ENCODE data around the gene VCAN. TPM values are rescaled to one million over a fixed set of nuclear protein-coding genes. Genes with fewer than 3 reads are reported as not detected.

VCAN gene
- total RNA-seq, 1 donor from 2014 or later = not detected

DNA sequence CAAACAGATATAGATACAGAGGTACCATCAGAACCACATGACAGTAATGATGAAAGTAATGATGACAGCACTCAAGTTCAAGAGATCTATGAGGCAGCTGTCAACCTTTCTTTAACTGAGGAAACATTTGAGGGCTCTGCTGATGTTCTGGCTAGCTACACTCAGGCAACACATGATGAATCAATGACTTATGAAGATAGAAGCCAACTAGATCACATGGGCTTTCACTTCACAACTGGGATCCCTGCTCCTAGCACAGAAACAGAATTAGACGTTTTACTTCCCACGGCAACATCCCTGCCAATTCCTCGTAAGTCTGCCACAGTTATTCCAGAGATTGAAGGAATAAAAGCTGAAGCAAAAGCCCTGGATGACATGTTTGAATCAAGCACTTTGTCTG, 69.2 kb downstream of the VCAN start:
- peaks cover 5% of the 10 kb centered on the region for H3K27me3 Mint-ChIP-seq
- H3K36me3 Mint-ChIP-seq (ENCODE audit: low read depth) = no peaks in the 10 kb centered on the region
- H3K27ac Mint-ChIP-seq = no peak overlapping the region
- DNase-seq = no peak
- H3K4me3 Mint-ChIP-seq = no peak overlapping the region
- intact Hi-C loops (cut with micrococcal nuclease) = no loop called here
- H3K4me1 Mint-ChIP-seq = peaks cover 7% of the 10 kb centered on the region
- H3K9me3 Mint-ChIP-seq = peaks cover 14% of the 10 kb centered on the region

DNA sequence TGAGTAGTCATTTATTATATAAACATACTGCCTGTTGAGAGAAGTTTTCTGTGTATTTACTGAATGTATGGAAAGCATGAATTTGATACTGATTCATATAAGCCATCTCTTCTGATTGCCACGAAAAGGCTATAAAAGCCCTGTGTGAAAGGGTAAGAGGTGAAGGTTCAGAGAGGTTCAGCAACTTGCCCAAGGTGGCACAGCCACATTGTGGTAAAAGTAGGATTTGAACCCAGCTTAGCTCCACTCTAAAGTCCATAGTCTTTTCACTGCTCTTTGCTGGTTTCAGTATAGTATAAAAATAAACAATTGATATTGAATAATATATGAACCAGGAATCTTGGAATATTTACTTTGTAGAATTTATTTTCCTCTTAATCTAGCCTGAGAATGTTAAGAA, 71.3 kb downstream of the VCAN start:
- Mint-ChIP-seq H3K36me3 (ENCODE audit: low read depth) (no peaks in the 10 kb centered on the region), H3K9me3 (peaks cover 8% of the 10 kb centered on the region), H3K27me3 (peaks cover 2% of the 10 kb centered on the region), H3K4me1 (peaks cover 7% of the 10 kb centered on the region), H3K27ac (no peak overlapping the region), H3K4me3 (no peak overlapping the region)
- intact Hi-C loops (cut with micrococcal nuclease) = no loop called here
- DNase-seq = no peak

DNA sequence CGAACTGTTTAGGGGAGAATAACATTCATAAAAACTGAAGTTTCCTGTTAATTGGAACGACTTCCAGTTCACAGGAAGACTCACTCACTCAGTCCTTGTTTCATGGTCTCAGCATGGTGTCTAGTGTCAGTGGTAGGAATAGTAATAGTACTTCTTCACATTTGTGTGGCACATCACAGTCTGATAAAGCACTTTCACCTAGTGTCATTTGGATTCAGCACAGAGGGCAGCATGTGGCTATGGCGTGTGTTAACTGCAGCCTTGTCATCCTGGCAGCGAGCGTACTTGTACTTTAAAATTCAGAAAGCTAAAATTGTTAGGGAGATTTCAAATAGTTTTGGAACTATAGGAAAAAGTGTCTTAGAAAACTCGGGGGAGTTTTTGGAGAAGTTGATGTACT, 72.4 kb downstream of the VCAN start:
- Mint-ChIP-seq H3K4me3 (no peak overlapping the region), H3K9me3 (peaks cover 6% of the 10 kb centered on the region), H3K27me3 (peaks cover 5% of the 10 kb centered on the region), H3K36me3 (ENCODE audit: low read depth) (no peaks in the 10 kb centered on the region), H3K4me1 (peaks cover 7% of the 10 kb centered on the region), H3K27ac (no peak overlapping the region)
- no peak for DNase-seq
- intact Hi-C loops (cut with micrococcal nuclease) = no loop called here

DNA sequence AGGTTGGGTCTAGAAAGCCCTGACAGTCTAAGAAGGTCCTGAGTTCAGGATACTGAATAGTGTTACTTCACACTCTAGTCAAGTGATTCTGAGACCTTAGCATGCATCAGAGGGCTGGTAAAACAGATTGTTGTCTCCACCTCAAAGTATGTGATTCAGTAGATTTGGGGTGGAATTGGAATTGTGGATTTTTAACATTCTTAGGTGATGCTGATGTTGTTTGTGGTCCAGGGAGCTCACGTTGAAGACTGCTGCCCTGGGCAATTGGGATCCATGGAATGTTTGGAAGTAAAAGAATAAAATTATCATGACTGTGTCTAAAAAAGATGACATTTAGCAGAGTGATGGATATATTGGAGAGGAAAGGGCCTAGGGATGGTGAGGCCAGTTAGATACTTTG, 75.6 kb downstream of the VCAN start:
- Mint-ChIP-seq H3K9me3 (no peaks in the 10 kb centered on the region), H3K36me3 (ENCODE audit: low read depth) (no peaks in the 10 kb centered on the region), H3K27me3 (peaks cover 8% of the 10 kb centered on the region), H3K4me3 (no peak overlapping the region), H3K4me1 (no peaks in the 10 kb centered on the region), H3K27ac (no peak overlapping the region)
- no peak for DNase-seq
- intact Hi-C loops (cut with micrococcal nuclease) = no loop called here

- no peaks in the 10 kb centered on the region for H3K9me3 Mint-ChIP-seq
- DNase-seq = no peak
- no peak overlapping the region for H3K4me3 Mint-ChIP-seq
- intact Hi-C loops (cut with micrococcal nuclease) = no loop called here
- no peaks in the 10 kb centered on the region for H3K4me1 Mint-ChIP-seq
- no peak overlapping the region for H3K27ac Mint-ChIP-seq
- no peaks in the 10 kb centered on the region for H3K36me3 Mint-ChIP-seq (ENCODE audit: low read depth)
- peaks cover 8% of the 10 kb centered on the region for H3K27me3 Mint-ChIP-seq
Observed at GRCh38 chr5:83547889-83548288, 76.3 kb downstream of the VCAN start.

GRCh38 chr5:83548581-83548980, 77.0 kb downstream of the VCAN start:
- no peaks in the 10 kb centered on the region for H3K9me3 Mint-ChIP-seq
- H3K4me1 Mint-ChIP-seq = no peaks in the 10 kb centered on the region
- no peaks in the 10 kb centered on the region for H3K36me3 Mint-ChIP-seq (ENCODE audit: low read depth)
- peaks cover 8% of the 10 kb centered on the region for H3K27me3 Mint-ChIP-seq
- H3K4me3 Mint-ChIP-seq = no peak overlapping the region
- no peak for DNase-seq
- intact Hi-C loops (cut with micrococcal nuclease) = no loop called here
- no peak overlapping the region for H3K27ac Mint-ChIP-seq

DNA sequence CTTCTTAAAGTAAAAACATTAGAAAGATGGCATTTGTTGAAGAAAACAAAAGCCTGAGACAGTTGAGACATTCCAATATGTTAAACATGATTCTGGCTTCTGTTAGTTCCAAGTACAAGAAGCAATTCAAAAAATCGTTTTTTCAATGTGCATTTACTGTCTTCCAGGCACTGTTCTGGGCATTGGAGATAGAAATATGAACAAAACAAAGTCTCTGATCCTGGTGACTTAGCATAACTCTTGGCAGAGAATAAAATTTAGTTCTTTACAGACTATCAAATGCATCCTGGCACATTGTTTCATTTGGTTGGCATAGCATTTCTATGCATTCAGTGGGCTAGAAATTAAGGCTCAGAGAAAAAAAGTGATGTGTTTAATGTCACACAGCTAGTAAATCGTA, 77.5 kb downstream of the VCAN start:
- H3K4me1 Mint-ChIP-seq = no peaks in the 10 kb centered on the region
- intact Hi-C loops (cut with micrococcal nuclease) = no loop called here

DNA sequence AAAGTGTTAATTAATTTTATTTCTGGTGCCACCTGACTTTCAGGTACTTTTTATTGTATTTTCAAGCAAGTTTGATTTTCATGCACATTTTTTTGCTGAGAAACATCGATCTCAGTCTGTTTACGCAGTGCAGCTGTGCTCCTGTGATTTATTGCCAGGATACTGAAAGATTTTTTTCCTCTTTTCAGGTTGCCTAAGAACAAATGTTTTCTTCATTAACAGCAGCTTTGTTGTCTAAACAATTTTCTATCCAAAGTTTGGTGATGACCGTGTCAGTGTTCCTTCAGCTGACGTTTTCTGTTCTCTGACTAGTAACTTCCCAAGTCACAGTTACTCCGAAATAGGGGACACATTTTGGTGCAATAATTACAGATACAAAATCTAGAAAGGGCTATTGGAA, 78.1 kb downstream of the VCAN start:
- intact Hi-C loops (cut with micrococcal nuclease) = no loop called here
- Mint-ChIP-seq H3K4me3 (no peak overlapping the region), H3K36me3 (ENCODE audit: low read depth) (no peaks in the 10 kb centered on the region), H3K9me3 (no peaks in the 10 kb centered on the region), H3K4me1 (no peaks in the 10 kb centered on the region), H3K27me3 (peaks cover 6% of the 10 kb centered on the region), H3K27ac (no peak overlapping the region)
- no peak for DNase-seq

More for the DNA sequence above, 77.5 kb downstream of the VCAN start:
- no peak overlapping the region for H3K4me3 Mint-ChIP-seq
- peaks cover 6% of the 10 kb centered on the region for H3K27me3 Mint-ChIP-seq
- no peaks in the 10 kb centered on the region for H3K36me3 Mint-ChIP-seq (ENCODE audit: low read depth)
- DNase-seq = no peak
- H3K27ac Mint-ChIP-seq = no peak overlapping the region
- no peaks in the 10 kb centered on the region for H3K9me3 Mint-ChIP-seq

GRCh38 chr5:83551821-83552220, 80.3 kb downstream of the VCAN start:
- DNase-seq = no peak
- Mint-ChIP-seq H3K4me1 (no peaks in the 10 kb centered on the region), H3K4me3 (no peak overlapping the region), H3K36me3 (ENCODE audit: low read depth) (no peaks in the 10 kb centered on the region), H3K27me3 (peaks cover 6% of the 10 kb centered on the region), H3K9me3 (no peaks in the 10 kb centered on the region), H3K27ac (no peak overlapping the region)
- intact Hi-C loops (cut with micrococcal nuclease) = no loop called here

- Mint-ChIP-seq H3K27ac (no peak overlapping the region), H3K27me3 (peaks cover 7% of the 10 kb centered on the region), H3K9me3 (no peaks in the 10 kb centered on the region), H3K36me3 (ENCODE audit: low read depth) (no peaks in the 10 kb centered on the region), H3K4me1 (no peaks in the 10 kb centered on the region), H3K4me3 (no peak overlapping the region)
- DNase-seq = no peak
- intact Hi-C loops (cut with micrococcal nuclease) = no loop called here
Observed at GRCh38 chr5:83552275-83552674, 80.7 kb downstream of the VCAN start.

DNA sequence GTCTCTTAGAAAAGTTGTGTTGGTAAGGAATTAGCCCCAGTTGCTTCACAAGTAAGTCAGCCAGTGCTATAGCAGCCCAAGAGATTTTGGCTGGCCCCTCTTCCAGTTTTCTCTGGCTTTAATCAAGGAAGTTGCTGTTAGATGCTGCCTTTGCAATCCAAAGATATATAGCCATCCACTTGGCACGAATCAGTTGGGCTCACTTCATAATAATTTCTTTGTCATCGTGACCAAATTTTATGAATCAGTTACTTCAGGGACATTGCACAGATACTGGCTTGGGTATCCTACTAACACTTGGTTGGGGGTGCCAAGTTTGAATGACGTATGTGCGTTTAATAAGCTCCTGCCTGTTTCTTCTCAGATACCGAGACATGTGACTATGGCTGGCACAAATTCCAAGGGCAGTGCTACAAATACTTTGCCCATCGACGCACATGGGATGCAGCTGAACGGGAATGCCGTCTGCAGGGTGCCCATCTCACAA, 81.5 kb downstream of the VCAN start:
- Mint-ChIP-seq H3K4me3 (no peak overlapping the region), H3K27me3 (peaks cover 7% of the 10 kb centered on the region), H3K27ac (no peak overlapping the region), H3K4me1 (no peaks in the 10 kb centered on the region), H3K36me3 (ENCODE audit: low read depth) (no peaks in the 10 kb centered on the region), H3K9me3 (no peaks in the 10 kb centered on the region)
- intact Hi-C loops (cut with micrococcal nuclease) = no loop called here
- DNase-seq = no peak

GRCh38 chr5:83554133-83554532, 82.6 kb downstream of the VCAN start:
- Mint-ChIP-seq H3K9me3 (no peaks in the 10 kb centered on the region), H3K4me3 (no peak overlapping the region), H3K27ac (no peak overlapping the region), H3K27me3 (peaks cover 5% of the 10 kb centered on the region), H3K36me3 (ENCODE audit: low read depth) (no peaks in the 10 kb centered on the region), H3K4me1 (no peaks in the 10 kb centered on the region)
- DNase-seq = no peak
- intact Hi-C loops (cut with micrococcal nuclease) = no loop called here

- Mint-ChIP-seq H3K9me3 (no peaks in the 10 kb centered on the region), H3K27ac (no peak overlapping the region), H3K4me1 (no peaks in the 10 kb centered on the region), H3K4me3 (no peak overlapping the region), H3K36me3 (ENCODE audit: low read depth) (no peaks in the 10 kb centered on the region), H3K27me3 (peaks cover 7% of the 10 kb centered on the region)
- intact Hi-C loops (cut with micrococcal nuclease) = no loop called here
- no peak for DNase-seq
Observed at GRCh38 chr5:83554686-83555085, 83.1 kb downstream of the VCAN start.

DNA sequence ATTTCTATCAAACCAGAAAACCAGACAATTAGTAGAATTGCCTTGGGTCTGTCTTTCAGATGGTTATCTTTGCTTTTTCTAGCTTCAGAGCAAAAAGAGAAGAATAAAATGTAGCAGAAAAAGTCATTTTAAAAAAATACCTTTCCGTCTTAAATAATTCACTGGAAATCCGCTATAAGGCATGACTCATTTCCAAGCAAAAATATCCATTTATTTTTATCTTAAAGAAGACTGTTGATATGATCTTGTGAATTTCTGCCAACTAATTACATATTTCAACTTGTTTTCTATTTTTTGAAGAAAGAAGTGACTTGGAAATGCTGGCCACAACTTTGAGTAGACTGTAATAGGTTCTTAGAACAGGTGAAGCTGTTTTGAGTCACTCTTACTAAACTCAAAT, 83.7 kb downstream of the VCAN start:
- no peak for DNase-seq
- intact Hi-C loops (cut with micrococcal nuclease) = no loop called here
- no peak overlapping the region for H3K4me3 Mint-ChIP-seq
- peaks cover 8% of the 10 kb centered on the region for H3K27me3 Mint-ChIP-seq
- no peaks in the 10 kb centered on the region for H3K9me3 Mint-ChIP-seq
- no peaks in the 10 kb centered on the region for H3K36me3 Mint-ChIP-seq (ENCODE audit: low read depth)
- H3K4me1 Mint-ChIP-seq = no peaks in the 10 kb centered on the region
- H3K27ac Mint-ChIP-seq = no peak overlapping the region

- no peak overlapping the region for H3K4me3 Mint-ChIP-seq
- intact Hi-C loops (cut with micrococcal nuclease) = no loop called here
- no peaks in the 10 kb centered on the region for H3K4me1 Mint-ChIP-seq
- no peak for DNase-seq
- H3K27me3 Mint-ChIP-seq = peaks cover 15% of the 10 kb centered on the region
- H3K36me3 Mint-ChIP-seq (ENCODE audit: low read depth) = no peaks in the 10 kb centered on the region
- no peaks in the 10 kb centered on the region for H3K9me3 Mint-ChIP-seq
- no peak overlapping the region for H3K27ac Mint-ChIP-seq
Observed at GRCh38 chr5:83556190-83556589, 84.6 kb downstream of the VCAN start.

Data from activated CD4-positive, alpha-beta T cell treated with anti-CD3 and anti-CD28 coated beads, Interleukin-2, amount 10 ng/mL, durations not matched to agents 24 days and 14 days (primary cell).